Esophagus muscularis mucosa (tissue), 4 donors: ENCODE data around the gene PADI2.

ENCODE experiments used
- CTCF ChIP-seq, 3 experiments: fragments of 200-600 bp in 2 of 3; fragments of 450-650 bp in 1 of 3; sonication (generic) in 2 of 3; IDR thresholded peaks; one replicate each; pipeline ENCODE4 v1.5.1; 2017 to 2019; ENCODE audit warnings: antibody characterized with exemption in 3 of 3, mild to moderate bottlenecking in 2 of 3, moderate library complexity in 1 of 3
- EP300 ChIP-seq: sonication (generic); formaldehyde crosslinking; IDR thresholded peaks from one replicate; pipeline ENCODE4 v1.6.1; 2017; ENCODE audit warnings: antibody characterized with exemption
- POLR2A ChIP-seq: fragments of 450-650 bp; IDR thresholded peaks from one replicate; pipeline ENCODE4 v1.6.1; 2017; ENCODE audit warnings: antibody characterized with exemption, moderate library complexity, mild to moderate bottlenecking, low read depth

- TF ChIP-seq CTCF (IDR thresholded peaks at IDR 0.05) (no peak), POLR2A (no peak), EP300 (no peak)
These were observed 67.2 kb downstream of the PADI2 start for GRCh38 chr1:17052038-17052437.
